ENCODE results near the gene FBLN2. TPM values are rescaled to one million over a fixed set of nuclear protein-coding genes. Genes with fewer than 3 reads are reported as not detected.

Gene FBLN2
- total and polyA plus RNA-seq, 10 of the 15 experiments (the other 5 are each of a cell fraction or from before 2014, with no cell fraction given): 0.03 to 0.41 (median 0.12) TPM; not detected in 2

GRCh38 chr3:13616359-13616758 is 67.4 kb downstream of the FBLN2 start:
- Histone ChIP-seq H2AFZ (ENCODE audit: control insufficient read depth, low read depth, low read length) (no peak overlapping the region), H3K4me3 (no peak overlapping the region), H3K27me3 (replicated peaks in 1 of 2; ENCODE audit: control insufficient read depth in 2 of 2, insufficient read depth in 2 of 2, low read length in 1 of 2) (no peaks in the 10 kb centered on the region), H3K36me3 (ENCODE audit: control insufficient read depth in 2 of 2, insufficient read depth in 2 of 2, low read length in 1 of 2) (no peaks in the 10 kb centered on the region), H3K9me3 (replicated peaks; ENCODE audit: control insufficient read depth, insufficient read depth, low read length) (no peaks in the 10 kb centered on the region), H3K4me1 (ENCODE audit: control insufficient read depth, insufficient read depth, low read length) (no peaks in the 10 kb centered on the region), H4K20me1 (ENCODE audit: control insufficient read depth, insufficient read depth) (no peaks in the 10 kb centered on the region), H3K9ac (ENCODE audit: control insufficient read depth, insufficient read depth, low read length) (no peak overlapping the region), H3K27ac (ENCODE audit: control insufficient read depth, insufficient read depth) (no peak overlapping the region), H3K4me2 (ENCODE audit: control insufficient read depth, insufficient read depth) (no peak overlapping the region), H3K79me2 (ENCODE audit: control insufficient read depth, insufficient read depth, low read length) (no peaks in the 10 kb centered on the region)
- FAIRE-seq (no peak), ATAC-seq (no peak), DNase-seq (ENCODE audit: low read depth, low spot score) (no peak)
- in situ Hi-C loops (cut with MboI): no loop called here
- ChIA-PET SMC1A (ENCODE audit: uncharacterized antibody, unreplicated experiment) (no interaction called here), RAD21 (ENCODE audit: unreplicated experiment) (no interaction called here), POLR2A (no interaction called here), CTCF (interaction anchor here (0.6 kb wide), 1 partner anchor 400 kb away, joined by 3 read pairs; no protein-coding TSS in a partner anchor)
- no TSS peak for BruUV-seq (replicated peaks)
- TF ChIP-seq ZBTB11 (CRISPR knock-in tag; IDR thresholded peaks at IDR 0.05): no peak
- no peak for TF ChIP-seq IRF3 (IDR thresholded peaks at IDR 0.05)
- TF ChIP-seq GABPA (IDR thresholded peaks at IDR 0.05; ENCODE audit: low read depth): no peak
- no peak for TF ChIP-seq MEF2B (IDR thresholded peaks at IDR 0.05; ENCODE audit: partially characterized antibody, poor library complexity, severe bottlenecking)
- no peak for TF ChIP-seq GATAD2B (conservative IDR thresholded peaks at IDR 0.05; ENCODE audit: low read depth)
- TF ChIP-seq ZNF24 (IDR thresholded peaks at IDR 0.05): no peak
- TF ChIP-seq ZBTB33 (IDR thresholded peaks at IDR 0.05): no peak
- TF ChIP-seq PKNOX1 (IDR thresholded peaks at IDR 0.05): no peak
- no peak for TF ChIP-seq CBX3 (IDR thresholded peaks at IDR 0.05; ENCODE audit: borderline replicate concordance, low read depth)
- WGBS (ENCODE audit: insufficient coverage, insufficient replicate concordance, low lambda C conversion rate, missing lambda C conversion rate): 54% methylated on average over 7 of the region's 7 CpGs
- intact Hi-C loops (cut with micrococcal nuclease; ENCODE audit: unreplicated experiment): no loop called here

Data from GM12878 (cell line).